GM12864 (cell line): ENCODE results near the gene PSENEN.

ENCODE experiments used
- DNase-seq: peaks from one replicate; pipeline ENCODE4 v3.0.0-alpha.2; 2011; ENCODE audit warnings: low read depth
- H3K4me3 ChIP-seq: 2 replicates; pipeline ENCODE4 v1.5.1; 2011; ENCODE audit warnings: mild to moderate bottlenecking, low read depth, low read length, control low read depth
- CTCF ChIP-seq: IDR thresholded peaks from 2 replicates; pipeline ENCODE4 v1.5.1; 2011; ENCODE audit warnings: low read depth, mild to moderate bottlenecking, moderate library complexity, low read length, control low read depth, inconsistent platforms; ENCODE audit errors: missing control alignments

The PSENEN gene

GRCh38 chr19:35725216-35725861 is 20.1 kb upstream of the PSENEN start:
- no peak overlapping the region for H3K4me3 ChIP-seq
- no peak for TF ChIP-seq CTCF
- no peak for DNase-seq

- TF ChIP-seq CTCF: no peak
- H3K4me3 ChIP-seq: no peak overlapping the region
- DNase-seq: no peak
These were observed 18.1 kb upstream of the PSENEN start for GRCh38 chr19:35727053-35727955.

- DNase-seq: no peak
- TF ChIP-seq CTCF: no peak
- no peak overlapping the region for H3K4me3 ChIP-seq
These were observed 17.3 kb upstream of the PSENEN start for GRCh38 chr19:35727956-35728706.

GRCh38 chr19:35729021-35729420 is 16.4 kb upstream of the PSENEN start:
- H3K4me3 ChIP-seq: no peak overlapping the region
- no peak for DNase-seq
- TF ChIP-seq CTCF: no peak

- TF ChIP-seq CTCF: no peak
- no peak overlapping the region for H3K4me3 ChIP-seq
- no peak for DNase-seq
These were observed 15.7 kb upstream of the PSENEN start for GRCh38 chr19:35729763-35730162.

GRCh38 chr19:35730326-35730725 is 15.1 kb upstream of the PSENEN start:
- no peak overlapping the region for H3K4me3 ChIP-seq
- DNase-seq: no peak
- TF ChIP-seq CTCF: no peak
